Stimulated activated CD4-positive, alpha-beta T cell treated with anti-CD3 and anti-CD28 coated beads, Interleukin-12 subunit alpha, Interleukin-12 subunit beta, amount 100 ng/mL, for 4 hours (primary cell): ENCODE results near the gene ADCY3.
A peak's percentile ranks its signal among the peaks of the same experiment; 100 is the strongest.

ENCODE experiments used
- DNase-seq: peaks from one replicate; pipeline ENCODE4 v3.0.0-alpha.2; 2020

Gene ADCY3

GRCh38 chr2:24827321-24828237 lies 92.5 kb downstream of the ADCY3 start:
- DNase-seq: peak; percentile 55

DNA sequence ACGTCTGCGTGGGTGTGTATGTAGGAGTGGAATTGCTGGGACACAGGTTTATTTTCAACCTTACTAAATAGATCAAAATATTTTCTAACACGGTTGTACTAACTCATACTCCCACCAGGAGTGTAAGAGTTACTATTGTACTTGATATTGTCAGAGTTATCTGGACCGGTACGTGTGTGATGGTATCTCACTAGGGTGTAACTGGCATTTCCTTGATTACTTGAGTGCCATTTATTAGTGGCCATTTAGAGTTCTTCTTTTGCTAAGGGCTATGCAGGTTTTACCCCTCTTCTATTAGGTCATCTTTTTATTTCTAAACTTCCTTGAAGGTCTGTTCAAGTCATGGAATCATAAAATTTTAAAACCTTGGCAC lies 93.3 kb downstream of the ADCY3 start:
- no peak for DNase-seq

GRCh38 chr2:24825883-24826772 lies 93.9 kb downstream of the ADCY3 start:
- DNase-seq: no peak

DNA sequence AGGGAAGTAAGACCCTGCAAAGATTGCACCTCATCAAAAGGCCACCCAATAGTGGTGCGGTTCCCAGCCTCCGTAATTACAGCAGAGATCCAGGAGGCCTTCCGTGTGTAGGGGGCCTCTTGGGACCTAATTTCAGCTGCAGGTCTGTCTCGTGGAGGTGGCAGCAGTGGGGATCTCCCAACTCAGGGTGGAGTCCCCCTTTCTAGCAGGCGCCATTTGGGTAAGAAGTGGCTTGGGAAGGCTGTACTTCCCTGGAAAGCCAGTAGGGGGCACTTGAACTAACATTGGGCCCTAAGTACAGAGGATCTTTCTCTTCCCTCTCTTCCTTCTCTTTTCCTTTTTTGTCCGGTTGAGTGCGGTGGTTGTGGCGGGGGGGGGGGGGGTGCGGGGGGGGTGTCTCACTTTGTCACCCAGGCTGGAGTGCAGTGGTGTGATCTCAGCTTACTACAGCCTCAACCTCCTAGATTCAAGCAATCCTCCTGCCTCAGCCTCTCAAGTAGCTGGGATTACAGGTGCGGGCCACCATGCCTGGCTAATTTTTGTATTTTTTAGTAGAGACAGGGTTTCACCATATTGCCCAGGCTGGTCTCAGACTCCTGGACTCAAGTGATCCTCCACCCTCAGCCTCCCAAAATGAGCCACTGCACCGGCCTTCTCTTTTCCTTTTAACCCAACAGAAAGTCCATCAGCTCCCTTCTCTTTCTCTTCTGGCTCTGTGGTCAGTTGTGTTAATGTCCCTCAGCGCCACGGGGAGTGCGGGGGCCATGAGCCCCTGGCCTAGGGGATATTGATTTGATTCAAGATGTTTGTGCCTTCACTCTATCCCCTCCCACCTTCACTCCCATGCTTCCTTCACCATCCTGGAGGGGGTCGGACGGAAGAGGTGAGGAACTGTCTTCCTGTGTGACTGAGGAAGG lies 94.8 kb downstream of the ADCY3 start:
- DNase-seq: peak; percentile 13

DNA sequence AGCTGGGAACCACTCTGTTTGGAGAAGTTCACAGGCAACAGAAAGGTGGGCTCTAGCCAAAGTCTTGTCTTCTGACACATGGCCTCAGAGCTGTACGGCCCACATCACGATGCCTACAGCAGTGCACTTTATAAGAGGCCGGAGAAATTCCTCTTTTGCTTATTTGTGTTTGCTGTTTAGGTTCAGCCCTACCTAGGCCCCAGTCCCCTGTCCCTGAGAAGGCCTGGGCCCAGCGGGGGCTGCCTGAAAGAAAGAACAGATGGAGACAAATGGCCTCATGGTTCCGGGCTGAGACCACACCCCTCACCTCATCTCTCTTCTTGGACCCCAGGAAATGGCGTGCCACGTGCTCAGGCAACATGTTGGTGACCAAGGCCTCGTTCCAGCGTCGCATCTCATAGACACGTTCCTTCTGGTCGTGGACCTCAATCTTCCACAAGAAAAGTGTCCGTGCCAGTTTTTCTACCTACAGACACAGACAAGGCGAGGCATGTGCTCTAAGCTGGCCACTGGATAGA lies 95.9 kb downstream of the ADCY3 start:
- DNase-seq: no peak

GRCh38 chr2:24822049-24822706 lies 97.9 kb downstream of the ADCY3 start:
- DNase-seq: no peak

DNA sequence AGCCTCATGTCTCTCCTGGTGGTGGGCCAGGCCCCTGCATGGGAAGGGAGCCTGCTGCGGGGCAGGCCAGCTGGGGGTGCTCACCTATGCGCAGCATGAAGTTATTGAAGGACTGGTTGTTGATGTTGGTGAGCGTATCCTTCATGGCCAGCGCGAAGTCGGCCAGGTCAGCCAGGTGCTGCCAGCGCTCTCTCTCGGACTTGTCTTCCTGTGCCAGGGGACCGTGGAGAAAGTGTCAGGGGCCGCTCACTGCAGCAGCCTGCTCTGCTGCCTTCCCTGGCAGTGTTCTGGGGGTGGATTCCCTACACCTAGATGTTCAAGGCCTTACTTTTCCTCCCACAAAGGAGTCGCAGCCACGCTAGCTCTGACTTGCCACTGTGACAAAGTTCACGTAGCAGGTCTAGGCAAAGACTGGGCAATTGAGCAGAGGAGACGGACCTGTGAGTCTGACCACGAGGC lies 98.6 kb downstream of the ADCY3 start:
- DNase-seq: no peak

- DNase-seq: no peak
Measured at GRCh38 chr2:24820598-24821432, 99.2 kb downstream of the ADCY3 start.

DNA sequence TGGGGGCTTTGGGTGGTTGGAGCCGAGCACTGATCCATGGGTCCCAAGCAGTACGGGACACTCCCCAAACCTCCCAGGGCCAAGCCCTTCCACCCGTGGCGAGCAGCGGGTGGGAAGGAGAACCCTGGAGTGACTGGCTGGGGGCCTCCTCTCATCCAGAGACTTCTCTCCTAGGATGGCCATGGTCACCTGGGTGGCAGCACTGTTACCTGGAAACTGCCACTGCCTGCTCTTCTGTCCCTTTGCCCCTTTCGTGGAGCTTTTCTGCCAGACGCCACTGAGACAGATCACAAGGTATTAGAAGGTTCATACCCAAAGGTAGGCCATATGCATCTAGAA lies 99.9 kb downstream of the ADCY3 start:
- DNase-seq: no peak

DNA sequence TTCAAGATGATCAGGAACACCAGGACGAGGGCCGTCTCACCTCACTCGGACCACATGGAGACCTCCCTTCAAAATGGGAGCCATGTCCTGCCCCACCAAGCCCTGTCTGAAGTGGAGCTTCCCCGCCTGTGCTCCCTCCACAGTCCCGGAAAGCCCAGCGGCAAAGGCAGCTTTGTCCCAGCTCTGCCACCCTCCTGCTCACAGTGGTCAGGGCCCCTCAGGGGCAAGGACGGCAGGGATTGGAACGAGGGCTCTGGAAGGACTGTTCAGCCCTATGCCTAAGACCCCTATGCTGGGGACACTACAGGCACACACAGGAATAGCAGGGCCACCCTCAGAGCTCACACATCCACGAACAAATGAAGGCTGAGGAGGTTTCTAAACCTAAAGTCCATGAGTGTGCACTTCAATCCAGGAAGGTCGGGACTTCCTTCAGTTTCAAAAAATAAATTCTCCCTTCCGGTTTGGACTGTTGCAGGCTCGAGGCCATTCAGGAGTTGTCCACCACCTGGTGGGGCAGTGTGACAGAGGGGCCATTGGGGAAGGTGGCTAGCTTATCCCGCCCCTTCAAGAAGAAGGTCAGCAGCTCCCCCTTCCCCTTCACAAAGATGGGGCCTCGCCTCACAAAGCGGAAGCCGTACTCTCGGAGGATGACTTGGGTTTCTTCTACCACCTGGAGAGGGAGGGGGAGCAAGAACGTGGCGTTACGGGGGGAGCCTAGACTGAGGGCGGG lies 100.4 kb downstream of the ADCY3 start:
- no peak for DNase-seq

DNA sequence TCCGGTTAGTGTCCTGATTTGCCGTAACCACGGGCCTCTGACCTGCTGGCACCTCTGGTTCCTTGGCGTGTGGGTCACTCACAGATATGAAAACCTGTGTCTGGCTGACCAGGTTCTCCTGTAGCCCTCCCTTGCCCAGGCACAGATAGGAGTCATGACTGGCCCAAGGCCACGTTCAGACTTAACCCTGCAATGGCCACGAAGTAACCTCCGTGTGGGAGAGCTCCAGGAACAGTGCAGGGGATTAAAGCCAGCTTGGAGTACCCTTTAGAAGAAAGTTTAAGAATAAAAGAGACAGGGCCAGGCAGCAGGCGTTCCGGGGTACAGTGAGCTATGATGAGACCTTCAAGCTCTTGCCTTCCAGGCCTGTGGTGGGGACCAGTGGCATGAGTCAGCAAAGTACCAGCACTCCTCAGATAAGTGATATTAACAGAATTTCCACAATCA lies 101.3 kb downstream of the ADCY3 start:
- no peak for DNase-seq

DNA sequence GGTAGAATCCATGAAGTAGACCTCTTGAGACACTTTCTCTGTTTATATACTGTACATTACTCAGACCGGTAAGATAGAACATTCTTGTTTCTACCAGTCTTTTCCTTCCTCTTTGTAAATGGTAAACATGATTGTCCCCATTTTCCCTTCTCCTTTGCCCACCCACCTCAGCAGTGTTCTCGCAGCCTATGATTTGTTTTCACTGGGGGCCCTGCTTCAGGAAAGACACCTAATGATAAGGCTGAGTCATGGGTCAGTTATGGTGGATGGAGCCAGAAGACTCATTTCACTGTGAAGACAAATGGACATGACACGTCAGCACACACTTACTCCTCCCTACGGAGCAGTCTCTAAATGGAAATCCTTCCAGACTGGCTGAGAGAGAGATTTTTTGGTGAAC lies 103.2 kb downstream of the ADCY3 start:
- no peak for DNase-seq

DNA sequence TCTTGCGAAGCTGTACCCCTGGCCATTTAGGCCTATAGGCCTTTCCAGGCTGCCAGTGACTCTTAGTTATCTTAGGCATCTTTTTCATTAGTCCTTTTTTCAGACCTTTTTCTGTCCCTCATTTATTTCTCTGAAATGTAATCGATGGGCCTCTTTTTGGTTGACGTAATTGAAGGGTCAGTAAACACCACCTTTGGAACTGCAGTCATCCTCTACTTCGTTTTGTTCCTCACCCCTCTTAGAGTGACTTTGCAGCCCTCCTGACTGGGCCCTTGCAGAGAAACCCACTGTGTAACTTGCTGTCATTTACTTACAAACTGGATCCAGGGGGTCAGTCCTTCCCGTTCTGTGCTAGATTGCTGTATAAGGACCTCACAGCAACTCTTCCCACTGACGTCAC lies 103.6 kb downstream of the ADCY3 start:
- no peak for DNase-seq

DNA sequence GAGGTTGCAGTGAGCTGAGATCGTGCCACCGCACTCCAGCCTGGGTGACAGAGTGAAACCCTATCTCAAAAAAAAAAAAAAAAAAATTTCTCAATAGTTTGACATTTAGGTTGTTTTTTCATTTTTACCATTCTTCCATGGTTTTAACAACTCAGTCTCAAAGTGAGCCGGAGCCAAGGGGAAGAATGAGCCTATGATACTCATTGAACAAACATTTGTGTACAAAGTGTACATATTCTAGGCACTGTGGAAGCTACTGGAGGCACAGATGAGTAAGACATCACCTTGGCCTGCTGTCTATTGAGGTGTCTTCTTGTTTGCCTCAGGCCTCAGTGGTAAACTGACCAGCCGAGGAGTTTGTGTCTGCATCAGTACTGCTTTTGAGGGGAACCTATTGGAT lies 104.9 kb downstream of the ADCY3 start:
- DNase-seq: no peak

- DNase-seq: no peak
Measured at GRCh38 chr2:24814516-24814915, 105.5 kb downstream of the ADCY3 start.

GRCh38 chr2:24813691-24814137 lies 106.3 kb downstream of the ADCY3 start:
- DNase-seq: no peak

GRCh38 chr2:24809316-24810007 lies 110.6 kb downstream of the ADCY3 start:
- DNase-seq: no peak

GRCh38 chr2:24806661-24807036 lies 113.4 kb downstream of the ADCY3 start:
- DNase-seq: no peak
